Sigmoid colon (tissue), 4 donors: Measurements from ENCODE around the gene ALDH3B2.

Source experiments
- CTCF ChIP-seq, 4 experiments: fragments of 450-650 bp in 3 of 4; fragments of 200-600 bp in 1 of 4; IDR thresholded peaks; one replicate each; pipeline ENCODE4 v1.5.1; 2016 to 2019; ENCODE audit warnings: antibody characterized with exemption in 4 of 4, mild to moderate bottlenecking in 3 of 4, moderate library complexity in 2 of 4
- EP300 ChIP-seq, 4 donors: sonication (generic); formaldehyde crosslinking; IDR thresholded peaks; one replicate each; pipeline ENCODE4 v1.6.1; 2017; ENCODE audit warnings: antibody characterized with exemption in 4 of 4
- POLR2A ChIP-seq, 2 donors: fragments of 450-650 bp; IDR thresholded peaks; one replicate each; pipeline ENCODE4 v1.6.1; 2016; ENCODE audit warnings: antibody characterized with exemption in 2 of 2, mild to moderate bottlenecking in 2 of 2, moderate library complexity in 2 of 2
- POLR2AphosphoS5 ChIP-seq, 4 donors: sonication (generic); formaldehyde crosslinking; IDR thresholded peaks; one replicate each; pipeline ENCODE4 v1.6.1; 2017; ENCODE audit warnings: antibody characterized with exemption in 4 of 4

DNA sequence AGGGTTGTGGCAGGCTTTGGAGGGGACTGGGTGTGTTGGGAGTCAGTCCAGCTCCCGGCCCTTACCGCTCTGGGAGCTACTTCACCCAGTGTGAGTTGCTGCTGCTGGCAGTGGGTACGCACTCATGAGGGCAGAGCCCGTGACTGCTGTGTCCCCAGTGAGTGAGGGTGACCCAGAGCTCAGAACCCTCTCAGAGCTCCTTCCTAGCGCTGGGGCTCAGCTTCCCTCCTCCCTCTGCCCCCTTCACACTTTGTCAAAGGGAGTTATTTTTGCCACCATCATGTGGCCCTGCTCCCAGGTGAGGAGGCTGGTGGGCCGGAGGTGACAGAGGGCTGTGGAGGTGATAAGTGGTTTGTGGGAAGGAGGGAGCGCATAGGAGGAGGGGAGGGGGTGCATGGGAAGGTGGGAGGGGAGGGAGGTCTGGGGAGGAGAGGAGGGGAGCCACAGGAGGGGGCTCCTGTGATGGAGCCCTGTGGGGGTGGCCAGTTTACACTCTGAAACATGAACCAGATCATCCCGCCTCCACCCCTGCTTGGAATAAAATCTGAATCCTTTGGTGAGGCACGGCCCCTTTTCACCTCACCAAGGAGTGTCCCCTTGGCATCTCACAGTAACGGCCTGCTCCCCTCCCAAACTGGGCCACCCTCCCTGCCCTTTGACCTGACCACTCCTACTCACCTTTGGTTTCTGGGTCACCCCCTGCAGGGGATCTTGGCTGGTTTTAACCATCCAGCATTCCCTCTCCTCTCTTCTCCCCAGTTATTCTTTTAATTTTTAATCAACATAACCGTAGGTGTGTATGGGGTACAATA, 57.8 kb downstream of the ALDH3B2 start:
- no peak for TF ChIP-seq EP300 (IDR thresholded peaks at IDR 0.05)
- no peak for TF ChIP-seq CTCF (IDR thresholded peaks at IDR 0.05)
- TF ChIP-seq POLR2AphosphoS5 (IDR thresholded peaks at IDR 0.05), result no peak
- TF ChIP-seq POLR2A (IDR thresholded peaks at IDR 0.05), result no peak
